Activated naive CD4-positive, alpha-beta T cell treated with anti-CD3 and anti-CD28 coated beads, Interleukin-2, amount 50 U/mL, for 72 hours (primary cell): ENCODE measurements around the gene CYP11A1. TPM values are rescaled to one million over a fixed set of nuclear protein-coding genes. Genes with fewer than 3 reads are reported as not detected.
"Not testable (repeated sequence)": the region's sequence is repeated elsewhere in the genome, so short reads cannot be mapped to it uniquely, and the experiment has no call there.

Source experiments
- ATAC-seq, 2 donors: fragments of 150-1000 bp; cut with Tn5 transposase; 2 replicates each; pipeline ENCODE4 v1.10.0; 2021; ENCODE audit warnings: mild to moderate bottlenecking in 2 of 2, moderate library complexity in 2 of 2
- DNase-seq, 2 donors: peaks; one replicate each; pipeline ENCODE4 v3.0.0; 2021 to 2022; ENCODE audit warnings: low spot score in 2 of 2
- H3K27ac Mint-ChIP-seq, 2 donors: one replicate each; pipeline ENCODE4 v1.8.0; 2022; ENCODE audit warnings: mild to moderate bottlenecking in 2 of 2, mixed read lengths in 2 of 2
- H3K36me3 Mint-ChIP-seq, 2 donors: one replicate each; pipeline ENCODE4 v1.8.0; 2022; ENCODE audit warnings: mixed read lengths in 2 of 2
- H3K9me3 Mint-ChIP-seq, 2 donors: one replicate each; pipeline ENCODE4 v1.8.0; 2022; ENCODE audit warnings: mixed read lengths in 2 of 2
- total RNA-seq, 2 donors: library from RNA; stranded (reverse); gene quantifications; one replicate each; pipeline ENCODE4 v1.2.3, GENCODE V29; 2022

CYP11A1 gene
- total RNA-seq, 2 donors from 2014 or later = 0.59 TPM; not detected in 1

DNA sequence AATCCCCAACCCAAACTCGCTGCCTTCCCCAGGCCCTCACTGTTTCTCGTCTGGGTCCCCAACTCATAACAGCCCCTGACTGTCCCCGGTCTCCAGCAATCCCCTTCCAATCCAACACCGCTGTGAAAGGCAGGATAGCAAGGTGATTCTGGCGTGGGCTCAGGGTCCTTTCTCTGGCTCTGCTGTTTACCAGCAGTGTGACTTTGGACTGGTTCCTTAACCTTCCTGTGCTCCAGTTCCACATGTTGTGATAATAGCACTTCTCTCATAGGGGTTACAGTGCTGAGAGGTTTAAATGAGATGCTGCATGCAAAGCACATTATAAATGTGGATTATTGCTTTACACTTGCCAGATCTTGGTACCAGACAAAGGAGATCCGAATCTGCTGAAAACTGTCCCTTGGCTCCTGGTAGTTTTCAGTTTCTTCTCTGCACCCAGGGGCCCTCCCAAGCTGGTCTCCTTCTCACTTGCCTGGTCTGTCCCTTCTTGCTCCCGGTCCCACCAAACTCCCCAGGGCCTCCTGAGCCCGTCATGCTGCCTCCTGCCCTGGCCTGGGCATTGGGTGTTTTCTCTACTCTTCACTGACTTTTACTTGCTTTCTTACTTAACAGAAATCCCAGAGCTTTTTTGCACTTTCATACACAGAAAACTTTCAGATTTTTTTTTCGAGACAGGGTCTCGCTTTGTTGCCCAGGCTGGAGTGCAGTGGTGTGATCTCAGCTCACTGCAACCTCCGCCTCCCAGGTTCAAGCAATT is 26.8 kb upstream of the CYP11A1 start:
- ATAC-seq = no peak
- Mint-ChIP-seq H3K27ac (peak overlapping the region; percentile 73), H3K36me3 (no peaks in the 10 kb centered on the region), H3K9me3 (no peaks in the 10 kb centered on the region)
- no peak for DNase-seq

GRCh38 chr15:74393423-74393822 is 26.0 kb upstream of the CYP11A1 start:
- DNase-seq (no peak), ATAC-seq (no peak)
- H3K36me3 Mint-ChIP-seq = no peaks in the 10 kb centered on the region
- peak overlapping the region in 1 of 2 donors; percentile 73 for H3K27ac Mint-ChIP-seq
- no peaks in the 10 kb centered on the region for H3K9me3 Mint-ChIP-seq

GRCh38 chr15:74392902-74393301 is 25.5 kb upstream of the CYP11A1 start:
- Mint-ChIP-seq H3K9me3 (no peaks in the 10 kb centered on the region), H3K36me3 (no peaks in the 10 kb centered on the region), H3K27ac (peak overlapping the region; percentile 41 to 73)
- no peak for ATAC-seq
- DNase-seq = no peak

DNA sequence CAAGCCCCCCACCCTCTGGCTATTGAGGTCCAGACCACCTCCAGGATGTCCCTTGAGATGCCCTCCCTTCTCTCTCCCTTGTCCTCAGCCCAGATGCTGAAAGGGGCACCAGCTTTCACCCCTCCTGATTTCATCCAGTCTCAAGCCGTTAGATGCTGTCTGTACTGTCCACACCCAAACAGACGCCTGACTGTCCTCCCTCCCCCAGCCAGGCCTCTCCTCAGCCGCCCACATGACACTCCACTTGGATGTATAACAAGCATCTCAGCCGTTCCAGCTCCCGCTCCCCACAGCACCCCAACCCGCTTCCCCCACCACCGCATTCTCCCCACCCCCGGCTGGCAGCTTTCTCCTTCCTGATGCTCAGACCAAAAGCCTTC is 25.0 kb upstream of the CYP11A1 start:
- Mint-ChIP-seq H3K9me3 (no peaks in the 10 kb centered on the region), H3K36me3 (no peaks in the 10 kb centered on the region), H3K27ac (peak overlapping the region; percentile 70 to 73)
- no peak for ATAC-seq
- DNase-seq = no peak

GRCh38 chr15:74391582-74392450 is 24.4 kb upstream of the CYP11A1 start:
- ATAC-seq (no peak), DNase-seq (no peak)
- Mint-ChIP-seq H3K27ac (peak overlapping the region; percentile 70 to 73), H3K9me3 (no peaks in the 10 kb centered on the region), H3K36me3 (no peaks in the 10 kb centered on the region)

DNA sequence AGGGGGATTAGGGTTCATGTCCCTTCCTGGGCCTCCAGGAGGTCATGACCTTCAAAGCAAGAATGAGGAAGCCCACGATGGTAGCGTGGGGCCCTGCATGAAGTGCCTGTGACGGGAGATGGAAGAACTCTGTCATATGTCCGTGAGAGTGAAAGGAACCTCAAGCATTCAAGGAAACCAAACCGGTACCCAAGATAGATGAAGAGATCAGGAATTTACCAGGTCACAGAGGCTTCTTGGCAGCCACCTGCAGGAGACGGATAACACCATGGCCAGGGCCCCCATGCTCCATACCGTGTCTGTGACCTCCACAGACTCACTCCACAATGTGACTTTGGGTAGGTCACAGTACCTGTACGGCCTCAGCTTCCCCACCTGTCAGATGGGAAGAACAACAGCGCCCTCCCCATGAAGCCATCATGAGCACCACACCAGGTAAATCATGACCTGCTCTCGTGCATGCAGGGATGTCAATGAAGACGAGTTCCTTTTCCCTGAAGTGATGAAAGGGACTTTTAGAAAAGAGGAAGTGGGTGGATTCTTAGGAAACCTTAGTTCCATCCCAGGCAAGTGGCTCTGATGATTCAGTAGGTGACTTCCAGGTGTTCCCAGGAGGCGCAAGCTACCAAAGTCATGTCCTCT is 23.3 kb upstream of the CYP11A1 start:
- peak in 1 of 2 donors; percentile 38 for ATAC-seq
- Mint-ChIP-seq H3K36me3 (no peaks in the 10 kb centered on the region), H3K27ac (peak overlapping the region; percentile 5 to 73)

DNA sequence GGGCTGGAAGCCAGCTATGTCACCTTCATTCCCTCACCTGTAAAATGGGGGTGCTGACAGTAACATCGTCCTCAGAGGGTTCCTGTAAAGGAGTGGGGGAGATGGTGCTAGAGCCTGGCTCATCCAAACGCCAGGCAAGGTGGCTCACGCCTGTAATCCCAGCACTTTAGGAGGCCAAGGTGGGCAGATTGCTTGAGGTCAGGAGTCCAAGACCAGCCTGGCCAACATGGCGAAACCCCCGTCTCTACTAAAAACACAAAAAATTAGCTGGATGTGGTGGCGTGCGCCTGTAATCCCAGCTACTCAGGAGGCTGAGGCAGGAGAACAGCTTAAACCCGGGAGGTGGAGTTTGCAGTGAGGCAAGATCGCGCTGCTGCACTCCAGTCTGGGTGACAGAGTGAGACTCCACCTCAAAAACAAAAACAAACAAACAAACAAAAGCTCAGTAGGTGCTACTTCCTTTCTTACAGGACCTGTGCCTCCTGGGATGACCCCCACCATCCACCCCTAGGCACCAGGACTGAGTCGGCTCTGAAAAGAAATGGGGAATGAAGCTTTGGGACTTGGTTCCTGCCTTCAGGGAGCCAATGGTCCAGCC is 22.7 kb upstream of the CYP11A1 start:
- not testable (repeated sequence) for DNase-seq, H3K9me3 Mint-ChIP-seq, H3K36me3 Mint-ChIP-seq, ATAC-seq
- H3K27ac Mint-ChIP-seq = peak overlapping the region; percentile 65 to 73

More for the DNA sequence above, 23.3 kb upstream of the CYP11A1 start:
- no peaks in the 10 kb centered on the region for H3K9me3 Mint-ChIP-seq
- DNase-seq = no peak

DNA sequence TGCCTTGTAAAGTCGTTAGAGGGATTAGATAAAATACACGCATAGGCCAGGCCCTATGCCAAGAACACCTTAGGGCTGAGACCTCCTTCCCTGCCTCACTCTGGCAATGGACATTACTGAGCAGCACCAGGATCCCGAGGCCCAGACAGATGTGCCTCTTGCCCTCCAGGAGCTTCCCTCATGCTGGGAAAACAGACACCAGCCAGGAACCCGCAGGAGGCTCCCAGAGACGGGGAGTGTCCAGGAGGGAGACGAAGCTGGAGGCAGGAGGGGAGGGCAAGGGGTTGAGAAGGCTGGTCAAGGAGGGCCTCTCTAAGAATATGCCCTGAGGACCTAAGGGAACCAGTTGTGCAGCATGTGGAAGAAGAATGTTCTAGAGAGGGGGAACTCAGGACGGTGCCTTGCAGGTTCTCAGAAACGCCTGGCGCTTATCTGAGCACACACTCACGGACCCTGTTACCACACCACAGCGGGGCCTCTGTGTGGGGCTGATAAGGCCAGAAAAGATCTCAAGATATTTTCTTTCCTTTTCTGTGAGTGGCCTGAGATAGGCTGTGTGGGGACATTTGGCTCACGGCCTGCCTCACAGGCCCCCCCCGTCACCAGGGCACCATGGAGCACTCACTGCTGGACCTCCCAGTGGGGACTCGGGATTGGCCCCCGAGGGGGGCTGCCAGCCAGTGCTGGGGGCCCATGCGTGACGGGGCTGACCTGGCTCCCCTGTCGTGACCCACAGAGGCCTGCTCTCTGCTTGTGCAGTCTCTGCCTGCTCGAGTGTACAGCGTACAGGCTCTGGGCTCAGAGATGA is 22.0 kb upstream of the CYP11A1 start:
- peak overlapping the region in 1 of 2 donors; percentile 73 for H3K27ac Mint-ChIP-seq
- H3K36me3 Mint-ChIP-seq = no peaks in the 10 kb centered on the region

GRCh38 chr15:74388363-74388951 is 21.0 kb upstream of the CYP11A1 start:
- ATAC-seq (no peak), DNase-seq (no peak)
- no peaks in the 10 kb centered on the region for H3K36me3 Mint-ChIP-seq
- peak overlapping the region; percentile 60 to 73 for H3K27ac Mint-ChIP-seq
- H3K9me3 Mint-ChIP-seq = no peaks in the 10 kb centered on the region

More for the DNA sequence above, 22.0 kb upstream of the CYP11A1 start:
- DNase-seq (no peak), ATAC-seq (no peak)
- H3K9me3 Mint-ChIP-seq = no peaks in the 10 kb centered on the region

GRCh38 chr15:74387621-74388362 is 20.3 kb upstream of the CYP11A1 start:
- Mint-ChIP-seq H3K27ac (peak overlapping the region in 1 of 2 donors; percentile 93), H3K36me3 (no peaks in the 10 kb centered on the region), H3K9me3 (no peaks in the 10 kb centered on the region)
- DNase-seq (no peak), ATAC-seq (no peak)

DNA sequence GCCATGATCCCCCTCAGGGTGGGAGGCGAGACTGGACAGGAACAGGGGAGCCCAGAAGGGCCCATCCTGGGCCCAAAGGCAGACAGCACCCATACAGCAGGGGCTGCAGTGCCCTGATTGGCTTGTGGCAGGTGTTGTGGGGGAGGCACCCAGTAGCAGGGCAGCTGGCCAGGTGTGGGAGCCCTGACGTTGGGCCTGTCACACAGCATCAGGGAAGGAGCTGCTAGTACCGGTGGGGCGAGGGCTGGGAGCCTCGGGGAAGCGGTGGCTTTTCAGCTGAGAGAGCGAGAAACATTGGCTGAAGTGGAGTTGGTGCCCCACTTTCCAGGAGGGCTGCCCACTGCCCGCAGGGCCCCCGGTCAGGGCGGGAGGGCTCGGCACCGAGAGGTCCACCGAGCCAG is 19.7 kb upstream of the CYP11A1 start:
- ATAC-seq (no peak), DNase-seq (no peak)
- Mint-ChIP-seq H3K27ac (peak overlapping the region; percentile 7 to 93), H3K9me3 (no peaks in the 10 kb centered on the region), H3K36me3 (no peaks in the 10 kb centered on the region)

DNA sequence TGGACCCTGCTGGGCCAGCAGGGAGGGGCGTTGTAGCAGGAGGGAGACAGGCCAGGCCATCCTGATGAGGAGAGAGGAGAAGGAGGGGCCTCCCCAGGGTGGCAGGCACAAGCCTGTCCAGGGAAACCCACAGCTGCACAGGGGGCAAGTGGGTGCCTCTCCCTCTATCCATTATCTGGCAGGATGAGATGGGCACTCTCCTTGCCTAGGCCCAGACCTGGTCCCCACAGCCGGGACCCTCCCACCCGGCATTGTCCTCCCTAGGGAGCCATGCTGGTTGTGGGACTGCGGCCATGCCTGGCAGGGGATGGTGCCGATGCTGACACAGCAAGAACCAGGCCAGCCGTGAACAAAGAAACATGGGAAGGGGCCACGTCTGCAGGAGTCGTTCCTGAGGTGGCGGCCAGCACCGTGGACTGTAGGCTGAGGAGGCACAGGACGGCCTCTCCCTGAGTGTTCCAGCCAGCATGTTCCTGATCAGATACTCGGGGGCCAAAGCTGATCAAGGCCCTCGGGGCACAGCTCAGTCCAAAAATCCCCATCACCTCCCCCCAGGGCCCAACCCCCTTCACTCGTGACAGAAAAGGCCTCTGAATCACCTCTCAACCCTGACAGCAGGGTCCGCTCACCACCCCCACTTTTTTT is 19.2 kb upstream of the CYP11A1 start:
- Mint-ChIP-seq H3K36me3 (no peaks in the 10 kb centered on the region), H3K9me3 (no peaks in the 10 kb centered on the region), H3K27ac (peak overlapping the region; percentile 7 to 93)
- no peak for ATAC-seq
- DNase-seq = no peak

GRCh38 chr15:74385733-74386132 is 18.3 kb upstream of the CYP11A1 start:
- H3K9me3 Mint-ChIP-seq = no peaks in the 10 kb centered on the region
- H3K36me3 Mint-ChIP-seq = no peaks in the 10 kb centered on the region
- DNase-seq = no peak
- ATAC-seq = no peak
- H3K27ac Mint-ChIP-seq = peak overlapping the region in 1 of 2 donors; percentile 93

GRCh38 chr15:74384881-74385643 is 17.6 kb upstream of the CYP11A1 start:
- H3K36me3 Mint-ChIP-seq = no peaks in the 10 kb centered on the region
- ATAC-seq (peak; percentile 52 to 66), DNase-seq (peak; percentile 45 to 75)
- H3K27ac Mint-ChIP-seq = peak overlapping the region; percentile 84 to 93
- H3K9me3 Mint-ChIP-seq = no peaks in the 10 kb centered on the region
